Measurements from ENCODE around the gene CROCC2.

- TF ChIP-seq SALL2 (tag by site-specific recombination; IDR thresholded peaks at IDR 0.05; ENCODE audit: borderline replicate concordance) (no peak), ZBTB6 (tag by site-specific recombination; IDR thresholded peaks at IDR 0.05) (no peak), REST (tag by site-specific recombination; IDR thresholded peaks at IDR 0.05) (no peak), YY1 (tag by site-specific recombination; IDR thresholded peaks at IDR 0.05) (no peak), ZNF114 (tag by site-specific recombination; IDR thresholded peaks at IDR 0.05) (no peak), ZNF624 (tag by site-specific recombination; IDR thresholded peaks at IDR 0.05) (no peak), ZNF302 (tag by site-specific recombination; IDR thresholded peaks at IDR 0.05; ENCODE audit: low read depth) (no peak), ZNF510 (tag by site-specific recombination; IDR thresholded peaks at IDR 0.05; ENCODE audit: insufficient replicate concordance) (no peak), RBAK (tag by site-specific recombination; IDR thresholded peaks at IDR 0.05) (no peak)
- TF ChIP-seq, protein P1, sequence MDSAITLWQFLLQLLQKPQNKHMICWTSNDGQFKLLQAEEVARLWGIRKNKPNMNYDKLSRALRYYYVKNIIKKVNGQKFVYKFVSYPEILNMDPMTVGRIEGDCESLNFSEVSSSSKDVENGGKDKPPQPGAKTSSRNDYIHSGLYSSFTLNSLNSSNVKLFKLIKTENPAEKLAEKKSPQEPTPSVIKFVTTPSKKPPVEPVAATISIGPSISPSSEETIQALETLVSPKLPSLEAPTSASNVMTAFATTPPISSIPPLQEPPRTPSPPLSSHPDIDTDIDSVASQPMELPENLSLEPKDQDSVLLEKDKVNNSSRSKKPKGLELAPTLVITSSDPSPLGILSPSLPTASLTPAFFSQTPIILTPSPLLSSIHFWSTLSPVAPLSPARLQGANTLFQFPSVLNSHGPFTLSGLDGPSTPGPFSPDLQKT (IDR thresholded peaks at IDR 0.05; ENCODE audit: borderline replicate concordance, low read depth, low read length) = no peak
- TF ChIP-seq, protein P2, sequence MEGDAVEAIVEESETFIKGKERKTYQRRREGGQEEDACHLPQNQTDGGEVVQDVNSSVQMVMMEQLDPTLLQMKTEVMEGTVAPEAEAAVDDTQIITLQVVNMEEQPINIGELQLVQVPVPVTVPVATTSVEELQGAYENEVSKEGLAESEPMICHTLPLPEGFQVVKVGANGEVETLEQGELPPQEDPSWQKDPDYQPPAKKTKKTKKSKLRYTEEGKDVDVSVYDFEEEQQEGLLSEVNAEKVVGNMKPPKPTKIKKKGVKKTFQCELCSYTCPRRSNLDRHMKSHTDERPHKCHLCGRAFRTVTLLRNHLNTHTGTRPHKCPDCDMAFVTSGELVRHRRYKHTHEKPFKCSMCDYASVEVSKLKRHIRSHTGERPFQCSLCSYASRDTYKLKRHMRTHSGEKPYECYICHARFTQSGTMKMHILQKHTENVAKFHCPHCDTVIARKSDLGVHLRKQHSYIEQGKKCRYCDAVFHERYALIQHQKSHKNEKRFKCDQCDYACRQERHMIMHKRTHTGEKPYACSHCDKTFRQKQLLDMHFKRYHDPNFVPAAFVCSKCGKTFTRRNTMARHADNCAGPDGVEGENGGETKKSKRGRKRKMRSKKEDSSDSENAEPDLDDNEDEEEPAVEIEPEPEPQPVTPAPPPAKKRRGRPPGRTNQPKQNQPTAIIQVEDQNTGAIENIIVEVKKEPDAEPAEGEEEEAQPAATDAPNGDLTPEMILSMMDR (tag by site-specific recombination; IDR thresholded peaks at IDR 0.05) = no peak
- TF ChIP-seq, protein P3, sequence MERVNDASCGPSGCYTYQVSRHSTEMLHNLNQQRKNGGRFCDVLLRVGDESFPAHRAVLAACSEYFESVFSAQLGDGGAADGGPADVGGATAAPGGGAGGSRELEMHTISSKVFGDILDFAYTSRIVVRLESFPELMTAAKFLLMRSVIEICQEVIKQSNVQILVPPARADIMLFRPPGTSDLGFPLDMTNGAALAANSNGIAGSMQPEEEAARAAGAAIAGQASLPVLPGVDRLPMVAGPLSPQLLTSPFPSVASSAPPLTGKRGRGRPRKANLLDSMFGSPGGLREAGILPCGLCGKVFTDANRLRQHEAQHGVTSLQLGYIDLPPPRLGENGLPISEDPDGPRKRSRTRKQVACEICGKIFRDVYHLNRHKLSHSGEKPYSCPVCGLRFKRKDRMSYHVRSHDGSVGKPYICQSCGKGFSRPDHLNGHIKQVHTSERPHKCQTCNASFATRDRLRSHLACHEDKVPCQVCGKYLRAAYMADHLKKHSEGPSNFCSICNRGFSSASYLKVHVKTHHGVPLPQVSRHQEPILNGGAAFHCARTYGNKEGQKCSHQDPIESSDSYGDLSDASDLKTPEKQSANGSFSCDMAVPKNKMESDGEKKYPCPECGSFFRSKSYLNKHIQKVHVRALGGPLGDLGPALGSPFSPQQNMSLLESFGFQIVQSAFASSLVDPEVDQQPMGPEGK (tag by site-specific recombination; IDR thresholded peaks at IDR 0.05) = no peak
- TF ChIP-seq, protein P4, sequence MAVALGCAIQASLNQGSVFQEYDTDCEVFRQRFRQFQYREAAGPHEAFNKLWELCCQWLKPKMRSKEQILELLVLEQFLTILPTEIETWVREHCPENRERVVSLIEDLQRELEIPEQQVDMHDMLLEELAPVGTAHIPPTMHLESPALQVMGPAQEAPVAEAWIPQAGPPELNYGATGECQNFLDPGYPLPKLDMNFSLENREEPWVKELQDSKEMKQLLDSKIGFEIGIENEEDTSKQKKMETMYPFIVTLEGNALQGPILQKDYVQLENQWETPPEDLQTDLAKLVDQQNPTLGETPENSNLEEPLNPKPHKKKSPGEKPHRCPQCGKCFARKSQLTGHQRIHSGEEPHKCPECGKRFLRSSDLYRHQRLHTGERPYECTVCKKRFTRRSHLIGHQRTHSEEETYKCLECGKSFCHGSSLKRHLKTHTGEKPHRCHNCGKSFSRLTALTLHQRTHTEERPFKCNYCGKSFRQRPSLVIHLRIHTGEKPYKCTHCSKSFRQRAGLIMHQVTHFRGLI (tag by site-specific recombination; IDR thresholded peaks at IDR 0.05) = no peak
Observed at GRCh38 chr2:241038374-241039180, 132.4 kb downstream of the CROCC2 start.
